ENCODE data around the gene SPEM2. TPM values are rescaled to one million over a fixed set of nuclear protein-coding genes. Genes with fewer than 3 reads are reported as not detected.

SPEM2 gene
- total and polyA plus RNA-seq, 2 of the 4 experiments (the other 2 are of a cell fraction) = not detected

DNA sequence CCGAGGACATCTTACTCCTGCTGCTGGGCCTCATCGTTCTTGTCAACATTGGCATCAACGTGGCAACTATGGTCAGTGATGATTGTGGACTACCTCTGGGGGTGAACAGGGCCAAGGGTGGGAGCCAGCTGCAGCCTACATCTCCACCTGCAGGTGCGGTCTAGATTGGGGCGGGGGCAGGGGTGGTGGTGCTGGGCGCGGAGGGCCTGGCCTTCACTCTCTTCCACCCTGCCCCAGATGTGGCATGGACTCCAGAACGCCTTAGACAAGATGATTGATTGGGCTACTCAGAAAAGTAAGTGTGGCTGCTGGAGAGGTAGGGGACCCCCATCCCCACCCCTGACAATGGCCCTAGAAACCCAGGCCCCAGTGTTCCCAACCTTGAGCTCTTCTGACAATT, 340 bp downstream of the SPEM2 start:
- H2AK9ac ChIP-seq (replicated peaks; ENCODE audit: low read depth, low read length, poor library complexity) = no peak overlapping the region
- H3K4me3 ChIP-seq (ENCODE audit: insufficient read depth, low read depth, low read length) = no peak overlapping the region
- H4K8ac ChIP-seq (ENCODE audit: low read depth in 2 of 2, low read length in 2 of 2) = no peak overlapping the region
- no peaks in the 10 kb centered on the region for H3K79me1 ChIP-seq (ENCODE audit: low read depth in 1 of 2, low read length in 2 of 2)
- no peak overlapping the region for H2BK20ac ChIP-seq (ENCODE audit: low read depth, low read length)
- DNase-seq = no peak
- H3K4me1 ChIP-seq (ENCODE audit: control insufficient read depth, insufficient read depth, low read length) = no peaks in the 10 kb centered on the region
- no peak overlapping the region for H2BK15ac ChIP-seq (ENCODE audit: low read depth, low read length)
- H3K9me3 ChIP-seq (ENCODE audit: control insufficient read depth, insufficient read depth, low read length) = no peaks in the 10 kb centered on the region
- POLR2A ChIA-PET (ENCODE audit: unreplicated experiment) = interaction anchor here (0.6 kb wide), 1 partner anchor 74 kb away, joined by 3 read pairs; no protein-coding TSS in a partner anchor
- no peaks in the 10 kb centered on the region for H4K20me1 ChIP-seq (ENCODE audit: insufficient read depth, low read length)
- no peak overlapping the region for H3K56ac ChIP-seq (ENCODE audit: extremely low read depth, insufficient read depth, low read length)
- H3K27me3 ChIP-seq (ENCODE audit: control insufficient read depth, insufficient read depth, low read length) = peaks cover 2% of the 10 kb centered on the region; the same call in 1 of the 2 replicates
- CTCF ChIA-PET = interaction anchor here (1.0 kb wide), 1 partner anchor 11 kb away, joined by 4 read pairs; no protein-coding TSS in a partner anchor
- no CpG with 5 or more reads among the region's 8 CpGs for WGBS, 2 experiments (ENCODE audit: extremely low coverage in 2 of 2, insufficient read length in 1 of 2)
- TF ChIP-seq, protein P1, sequence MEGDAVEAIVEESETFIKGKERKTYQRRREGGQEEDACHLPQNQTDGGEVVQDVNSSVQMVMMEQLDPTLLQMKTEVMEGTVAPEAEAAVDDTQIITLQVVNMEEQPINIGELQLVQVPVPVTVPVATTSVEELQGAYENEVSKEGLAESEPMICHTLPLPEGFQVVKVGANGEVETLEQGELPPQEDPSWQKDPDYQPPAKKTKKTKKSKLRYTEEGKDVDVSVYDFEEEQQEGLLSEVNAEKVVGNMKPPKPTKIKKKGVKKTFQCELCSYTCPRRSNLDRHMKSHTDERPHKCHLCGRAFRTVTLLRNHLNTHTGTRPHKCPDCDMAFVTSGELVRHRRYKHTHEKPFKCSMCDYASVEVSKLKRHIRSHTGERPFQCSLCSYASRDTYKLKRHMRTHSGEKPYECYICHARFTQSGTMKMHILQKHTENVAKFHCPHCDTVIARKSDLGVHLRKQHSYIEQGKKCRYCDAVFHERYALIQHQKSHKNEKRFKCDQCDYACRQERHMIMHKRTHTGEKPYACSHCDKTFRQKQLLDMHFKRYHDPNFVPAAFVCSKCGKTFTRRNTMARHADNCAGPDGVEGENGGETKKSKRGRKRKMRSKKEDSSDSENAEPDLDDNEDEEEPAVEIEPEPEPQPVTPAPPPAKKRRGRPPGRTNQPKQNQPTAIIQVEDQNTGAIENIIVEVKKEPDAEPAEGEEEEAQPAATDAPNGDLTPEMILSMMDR (conservative IDR thresholded peaks at IDR 0.05; ENCODE audit: low read depth, low read length) = no peak
- TF ChIP-seq RFX5 (IDR thresholded peaks at IDR 0.05; ENCODE audit: low read depth, low read length) (no peak), FOS (IDR thresholded peaks at IDR 0.05; ENCODE audit: low read depth, low read length) (no peak), POLR2A (IDR thresholded peaks at IDR 0.05; ENCODE audit: low read depth, low read length) (no peak), MAZ (IDR thresholded peaks at IDR 0.05; ENCODE audit: borderline replicate concordance, low read depth, low read length) (no peak), CHD1 (IDR thresholded peaks at IDR 0.05; ENCODE audit: low read depth, low read length) (no peak), MXI1 (IDR thresholded peaks at IDR 0.05; ENCODE audit: borderline replicate concordance, low read depth, low read length) (no peak), RCOR1 (IDR thresholded peaks at IDR 0.05; ENCODE audit: insufficient replicate concordance, low read length) (no peak), CEBPB (IDR thresholded peaks at IDR 0.05; ENCODE audit: low read depth, low read length) (no peak), SMC3 (IDR thresholded peaks at IDR 0.05; ENCODE audit: low read depth, low read length) (no peak), BHLHE40 (IDR thresholded peaks at IDR 0.05; ENCODE audit: low read depth, low read length) (no peak), NFE2L2 (IDR thresholded peaks at IDR 0.05; ENCODE audit: low read depth, low read length) (no peak), RAD21 (IDR thresholded peaks at IDR 0.05; ENCODE audit: low read length) (no peak), MAFK (IDR thresholded peaks at IDR 0.05; ENCODE audit: low read depth, low read length) (no peak)
- TF ChIP-seq, protein P2, sequence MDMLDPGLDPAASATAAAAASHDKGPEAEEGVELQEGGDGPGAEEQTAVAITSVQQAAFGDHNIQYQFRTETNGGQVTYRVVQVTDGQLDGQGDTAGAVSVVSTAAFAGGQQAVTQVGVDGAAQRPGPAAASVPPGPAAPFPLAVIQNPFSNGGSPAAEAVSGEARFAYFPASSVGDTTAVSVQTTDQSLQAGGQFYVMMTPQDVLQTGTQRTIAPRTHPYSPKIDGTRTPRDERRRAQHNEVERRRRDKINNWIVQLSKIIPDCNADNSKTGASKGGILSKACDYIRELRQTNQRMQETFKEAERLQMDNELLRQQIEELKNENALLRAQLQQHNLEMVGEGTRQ (IDR thresholded peaks at IDR 0.05; ENCODE audit: low read depth, low read length) = no peak
- TF ChIP-seq, protein P3, sequence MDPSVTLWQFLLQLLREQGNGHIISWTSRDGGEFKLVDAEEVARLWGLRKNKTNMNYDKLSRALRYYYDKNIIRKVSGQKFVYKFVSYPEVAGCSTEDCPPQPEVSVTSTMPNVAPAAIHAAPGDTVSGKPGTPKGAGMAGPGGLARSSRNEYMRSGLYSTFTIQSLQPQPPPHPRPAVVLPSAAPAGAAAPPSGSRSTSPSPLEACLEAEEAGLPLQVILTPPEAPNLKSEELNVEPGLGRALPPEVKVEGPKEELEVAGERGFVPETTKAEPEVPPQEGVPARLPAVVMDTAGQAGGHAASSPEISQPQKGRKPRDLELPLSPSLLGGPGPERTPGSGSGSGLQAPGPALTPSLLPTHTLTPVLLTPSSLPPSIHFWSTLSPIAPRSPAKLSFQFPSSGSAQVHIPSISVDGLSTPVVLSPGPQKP (IDR thresholded peaks at IDR 0.05; ENCODE audit: borderline replicate concordance, low read depth, low read length) = no peak
- H3K27ac ChIP-seq (ENCODE audit: insufficient read depth, low read length) = no peak overlapping the region
- H3K9ac ChIP-seq (ENCODE audit: low read depth, low read length) = no peak overlapping the region
- no TSS peak for BruUV-seq (replicated peaks)
- ATAC-seq (ENCODE audit: low read depth) = no peak
- no peak overlapping the region for H4K91ac ChIP-seq (ENCODE audit: insufficient read depth, low read depth, low read length)
- in situ Hi-C loops (cut with MboI; ENCODE audit: low sequenced_read_pairs) (no loop called here), dilution Hi-C loops (cut with HindIII; ENCODE audit: low sequenced_read_pairs, unreplicated experiment) (no loop called here), intact Hi-C loops (cut with micrococcal nuclease) (no loop called here)
- H3K4me2 ChIP-seq (ENCODE audit: low read depth, low read length) = no peak overlapping the region
- no peak overlapping the region for H2BK120ac ChIP-seq (ENCODE audit: low read depth, low read length)
- H2BK5ac ChIP-seq (ENCODE audit: low read depth, low read length, poor library complexity, severe bottlenecking) = no peak overlapping the region
- no peaks in the 10 kb centered on the region for H3K36me3 ChIP-seq (ENCODE audit: control insufficient read depth, insufficient read depth, low read length)
- no peak overlapping the region for H3K4ac ChIP-seq (ENCODE audit: low read depth, low read length)
- no peak overlapping the region for H3K18ac ChIP-seq (ENCODE audit: low read depth, low read length)
- no peak overlapping the region for H3K23ac ChIP-seq (ENCODE audit: low read depth, low read length)
- H3K14ac ChIP-seq (replicated peaks; ENCODE audit: low read depth, low read length) = no peak overlapping the region
- H3K9me1 ChIP-seq (ENCODE audit: insufficient read depth, low read length) = 0 out of 2 replicates have a peak, but pooled peaks cover 3% of the 10 kb centered on the region
- no peak overlapping the region for H2AK5ac ChIP-seq (ENCODE audit: low read depth, low read length)
- no peak overlapping the region for H2AFZ ChIP-seq (replicated peaks; ENCODE audit: low read length, poor library complexity)
- no peak overlapping the region for H4K5ac ChIP-seq (ENCODE audit: low read depth, low read length)
